GM21825 (cell line): ENCODE results near the gene C11orf21.
"Not testable (repeated sequence)": the region's sequence is repeated elsewhere in the genome, so short reads cannot be mapped to it uniquely, and the experiment has no call there.

Experiments
- ATAC-seq: cut with Tn5 transposase; IDR thresholded peaks from one replicate; pipeline ENCODE4 v1.9.1; 2021; ENCODE audit warnings: mild to moderate bottlenecking, moderate library complexity; ENCODE audit not compliant: unreplicated experiment

Gene C11orf21

GRCh38 chr11:2298131-2298794, 3.5 kb downstream of the C11orf21 start:
- no peak for ATAC-seq

DNA sequence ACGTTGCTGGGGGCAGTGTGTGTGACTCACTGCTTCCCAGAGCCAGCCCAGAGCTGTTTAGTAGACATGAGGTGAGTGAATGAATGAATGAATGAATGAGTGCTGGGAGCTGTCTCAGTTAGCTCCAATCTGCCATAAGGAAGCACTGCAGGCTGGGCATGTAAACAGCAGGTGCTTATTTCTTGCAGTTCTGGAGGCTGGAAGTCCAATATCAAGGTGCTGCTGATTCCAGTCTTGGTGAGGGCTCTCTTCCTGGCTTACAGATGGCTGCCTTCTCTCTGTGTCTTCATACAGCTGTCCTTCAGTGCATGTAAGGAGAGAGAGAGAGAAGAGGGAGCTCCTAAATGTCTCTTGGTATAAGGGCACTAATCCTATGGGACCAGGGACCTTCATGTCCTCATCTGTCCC, 4.1 kb downstream of the C11orf21 start:
- no peak for ATAC-seq

DNA sequence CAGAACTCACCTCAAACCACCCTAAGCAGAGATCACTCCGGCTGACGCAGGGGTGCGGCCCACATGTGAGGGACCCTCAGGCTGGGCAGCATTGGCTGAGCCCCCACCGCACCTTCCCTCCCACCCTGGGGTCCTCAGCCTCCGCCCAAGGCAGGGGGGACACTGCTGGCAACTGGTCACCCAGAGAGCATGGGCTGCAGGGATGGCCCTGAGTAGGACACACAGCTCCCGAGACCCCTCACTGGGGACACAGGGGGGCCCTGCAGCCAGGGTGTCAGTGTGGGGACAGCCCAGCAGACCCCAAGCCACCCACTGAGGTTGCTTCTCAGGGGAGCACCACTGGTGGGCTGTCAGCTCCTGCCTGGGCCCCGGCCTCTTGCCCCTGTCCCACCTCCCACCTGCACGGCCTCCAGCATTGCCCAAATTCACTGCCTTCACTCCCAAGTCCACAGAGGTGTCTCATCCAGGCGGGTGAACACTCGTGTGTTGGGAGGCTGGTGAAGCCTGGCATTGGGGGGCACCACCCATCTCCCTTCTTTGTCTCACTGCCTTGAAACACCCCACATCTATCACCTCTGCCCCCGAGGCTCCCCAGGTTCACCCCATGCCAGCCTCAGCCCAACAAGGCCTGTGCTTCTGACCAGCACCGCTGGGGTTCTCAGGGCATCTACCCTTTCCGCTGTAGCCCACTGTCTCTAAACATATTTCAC, 4.7 kb downstream of the C11orf21 start:
- ATAC-seq = no peak

- ATAC-seq = no peak
These were observed 5.5 kb downstream of the C11orf21 start for GRCh38 chr11:2295971-2296912.

DNA sequence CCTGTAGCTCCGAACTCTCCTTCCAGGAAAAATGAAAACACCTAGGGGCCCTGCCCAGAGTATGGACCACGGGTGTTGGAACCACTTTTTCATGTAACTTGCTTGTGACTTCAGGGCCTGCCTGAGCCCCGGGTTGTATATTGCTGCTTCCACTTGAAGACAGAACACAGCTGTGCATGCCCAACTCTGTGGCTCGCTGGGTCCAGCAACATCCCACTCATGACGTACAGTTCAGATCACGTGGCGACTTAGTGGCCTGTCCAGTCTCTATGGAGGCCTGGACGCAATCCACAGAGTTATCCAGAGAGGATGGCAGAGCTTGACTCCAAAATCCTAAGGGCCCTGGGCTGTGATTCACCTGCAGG, 6.8 kb downstream of the C11orf21 start:
- no peak for ATAC-seq

DNA sequence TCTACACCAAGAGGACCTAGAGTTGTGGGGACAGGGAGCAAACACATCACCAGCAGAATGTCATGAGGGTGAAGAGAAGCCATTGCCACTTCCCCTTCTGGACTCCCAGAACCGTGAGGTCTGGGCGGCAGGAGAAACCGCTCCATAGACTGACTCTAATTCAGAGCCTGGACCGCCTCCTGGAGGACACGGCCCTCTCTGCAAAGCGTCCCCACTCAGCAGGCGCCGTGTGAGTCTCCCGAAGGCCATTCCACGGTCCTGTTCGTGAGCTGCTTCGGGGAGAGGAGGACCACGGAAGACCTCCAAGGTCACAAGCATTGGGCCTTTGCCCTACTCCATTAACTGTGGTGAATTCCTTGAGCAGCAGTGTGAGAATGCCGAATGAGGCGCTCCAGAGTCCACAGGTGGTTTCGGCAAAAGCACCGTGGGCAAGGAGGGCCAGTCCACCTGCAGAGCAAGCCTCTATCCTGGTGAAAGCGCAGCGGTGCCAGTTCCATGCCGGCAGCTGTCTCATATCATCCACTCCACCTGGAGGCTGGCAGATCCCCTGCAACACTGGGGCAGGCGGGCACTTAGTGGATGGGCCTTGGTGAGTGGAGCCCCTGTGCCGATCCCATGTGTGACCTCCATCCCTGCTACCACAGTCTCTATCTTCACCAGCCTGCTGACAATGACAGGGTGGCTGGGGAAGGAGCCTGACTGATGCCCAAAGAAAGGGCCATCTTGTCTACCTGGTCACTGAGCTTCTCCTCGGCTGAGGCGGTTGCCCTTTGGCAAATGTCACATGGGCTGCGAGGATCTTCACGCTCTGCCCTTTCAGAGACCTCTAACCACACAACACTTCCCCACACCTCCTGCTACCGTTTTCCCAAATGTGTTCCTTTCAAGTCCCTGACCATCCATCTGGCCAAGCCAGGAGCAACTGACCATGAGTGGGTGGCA, 7.5 kb downstream of the C11orf21 start:
- no peak for ATAC-seq

- no peak for ATAC-seq
These were observed 8.2 kb downstream of the C11orf21 start for GRCh38 chr11:2293531-2293971.

- no peak for ATAC-seq
These were observed 11.3 kb downstream of the C11orf21 start for GRCh38 chr11:2290351-2290841.

- no peak for ATAC-seq
These were observed 11.9 kb downstream of the C11orf21 start for GRCh38 chr11:2289859-2290258.

GRCh38 chr11:2289350-2289749, 12.4 kb downstream of the C11orf21 start:
- no peak for ATAC-seq

DNA sequence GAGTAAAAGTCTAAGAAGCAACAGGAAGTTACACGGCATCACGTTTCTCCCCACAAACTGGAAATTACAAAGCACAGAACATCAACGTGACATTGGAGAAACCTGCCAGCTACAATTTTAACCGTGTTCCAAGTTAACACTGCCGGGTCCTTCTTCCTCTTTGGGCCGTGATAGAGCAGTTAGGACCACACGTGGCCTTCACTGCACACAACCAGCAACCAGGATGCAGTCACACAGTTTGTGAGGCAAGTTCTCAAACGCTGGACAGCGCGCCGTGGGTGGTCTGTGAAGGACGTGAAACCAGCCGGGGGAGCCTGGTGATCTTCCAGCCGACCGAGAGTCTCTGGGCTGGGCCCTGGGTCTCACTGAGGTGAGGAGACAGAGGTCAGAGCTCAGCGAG, 14.6 kb downstream of the C11orf21 start:
- no peak for ATAC-seq

DNA sequence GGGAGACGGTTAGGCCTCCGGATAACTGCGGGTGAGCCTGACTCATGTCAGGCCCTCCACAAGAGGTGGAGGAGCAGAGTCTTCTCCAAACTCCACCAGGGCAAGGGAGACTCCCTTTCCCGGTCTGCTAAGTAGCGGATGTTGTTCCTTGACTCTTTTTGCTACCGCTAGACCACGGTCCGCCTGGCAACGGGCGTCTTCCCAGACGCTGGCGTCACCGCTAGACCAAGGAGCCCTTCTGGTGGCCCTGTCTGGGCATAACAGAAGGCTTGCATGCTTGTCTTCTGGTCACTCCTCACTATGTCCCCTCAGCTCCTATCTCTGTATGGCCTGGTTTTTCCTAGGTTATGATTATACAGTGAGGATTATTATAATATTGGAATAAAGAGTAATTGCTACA, 15.4 kb downstream of the C11orf21 start:
- not testable (repeated sequence) for ATAC-seq

DNA sequence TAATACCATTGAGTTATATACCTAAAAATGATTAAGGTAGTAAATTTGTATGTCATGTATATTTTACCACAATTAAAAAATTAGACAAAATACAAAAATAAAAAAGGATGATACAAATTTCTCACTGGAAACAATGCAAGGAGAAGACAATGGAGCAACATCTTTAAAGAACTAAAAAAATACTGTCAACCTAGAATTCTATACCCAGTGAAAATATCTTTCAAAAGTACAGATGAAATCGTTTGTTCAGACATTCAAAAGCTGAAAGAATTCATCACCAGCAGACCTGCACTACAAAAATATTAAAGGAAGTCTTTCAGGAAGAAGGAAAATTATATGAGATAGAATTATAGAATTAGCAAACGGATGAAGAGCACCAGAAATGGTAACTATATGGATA, 21.5 kb downstream of the C11orf21 start:
- no peak for ATAC-seq

DNA sequence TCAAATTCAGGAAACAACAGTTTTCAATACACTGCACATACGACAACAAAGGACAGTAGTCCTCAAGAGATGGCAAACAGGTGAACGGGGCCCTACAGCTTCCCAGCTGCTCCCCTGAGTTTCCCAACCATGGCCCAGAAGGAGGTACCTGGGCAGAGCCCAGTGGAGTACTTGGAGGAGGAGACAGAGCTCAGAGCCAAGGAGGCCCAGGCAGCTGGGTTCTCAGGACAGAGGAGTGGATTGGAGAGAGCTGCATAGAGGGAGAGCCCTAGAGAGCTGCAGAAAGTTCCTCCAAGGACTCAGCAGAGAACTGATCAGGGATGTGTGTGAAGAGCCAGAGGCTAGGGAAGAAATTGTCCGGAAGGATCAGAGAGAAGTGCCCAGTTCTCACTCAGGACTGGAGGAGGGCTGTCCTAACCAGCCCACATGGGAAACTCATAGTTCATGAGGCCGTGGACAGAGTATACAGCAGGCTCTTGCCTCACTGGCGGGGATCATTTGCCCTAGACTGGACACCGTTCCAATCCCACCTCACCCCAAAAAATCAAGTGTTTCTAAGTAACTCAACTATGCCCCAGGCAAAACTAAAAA, 23.7 kb downstream of the C11orf21 start:
- no peak for ATAC-seq

- ATAC-seq = no peak
These were observed 24.7 kb downstream of the C11orf21 start for GRCh38 chr11:2277008-2277346.

GRCh38 chr11:2276280-2277007, 25.3 kb downstream of the C11orf21 start:
- no peak for ATAC-seq

GRCh38 chr11:2275334-2276279, 26.1 kb downstream of the C11orf21 start:
- no peak for ATAC-seq

- no peak for ATAC-seq
These were observed 27.9 kb downstream of the C11orf21 start for GRCh38 chr11:2273771-2274170.
